ENCODE data around the gene MAP2K5. TPM values are rescaled to one million over a fixed set of nuclear protein-coding genes. Genes with fewer than 3 reads are reported as not detected.

The MAP2K5 gene
- total and polyA plus RNA-seq, 9 of the 15 experiments (the other 6 are each of a cell fraction or from before 2014, with no cell fraction given): 0.41 to 16.5 (median 7.5) TPM

GRCh38 chr15:67521783-67522568 is 20.5 kb upstream of the MAP2K5 start (continued):
- no peak for TF ChIP-seq THAP7 (CRISPR knock-in tag; IDR thresholded peaks at IDR 0.05)
- TF ChIP-seq ARID2 (IDR thresholded peaks at IDR 0.05): 0 out of 2 replicates have a peak, but pooled peaks have one; percentile 1
- no peak for TF ChIP-seq CHD1 (IDR thresholded peaks at IDR 0.05; ENCODE audit: low read length)
- no peak for TF ChIP-seq ZNF146 (CRISPR knock-in tag; IDR thresholded peaks at IDR 0.05; ENCODE audit: unreplicated experiment)
- no peak for TF ChIP-seq SRSF3 (IDR thresholded peaks at IDR 0.05; ENCODE audit: insufficient read depth, low read length)
- no peak for TF ChIP-seq CREB3L1 (IDR thresholded peaks at IDR 0.05; ENCODE audit: borderline replicate concordance, low read depth)
- no peak for TF ChIP-seq BRF2 (IDR thresholded peaks at IDR 0.05; ENCODE audit: borderline replicate concordance, insufficient read depth, insufficient read length)
- TF ChIP-seq XRCC5 (IDR thresholded peaks at IDR 0.05; ENCODE audit: low read depth, low read length): no peak
- peak; percentile 73 for TF ChIP-seq CEBPG (CRISPR knock-in tag; IDR thresholded peaks at IDR 0.05)
- TF ChIP-seq CEBPG (tag; conservative IDR thresholded peaks at IDR 0.05 in 1 of 2, IDR thresholded peaks at IDR 0.05 in 1 of 2): peak; percentile 67 to 92
- no peak for TF ChIP-seq E2F8 (IDR thresholded peaks at IDR 0.05; ENCODE audit: low read depth, partially characterized antibody)
- TF ChIP-seq NFE2 (IDR thresholded peaks at IDR 0.05; ENCODE audit: low read depth): no peak
- TF ChIP-seq TFAP4 (CRISPR knock-in tag; IDR thresholded peaks at IDR 0.05; ENCODE audit: borderline replicate concordance): no peak
- no peak for TF ChIP-seq ZZZ3 (IDR thresholded peaks at IDR 0.05)
- TF ChIP-seq ILF3 (IDR thresholded peaks at IDR 0.05; ENCODE audit: borderline replicate concordance): no peak
- no peak for TF ChIP-seq ZSCAN32 (CRISPR knock-in tag; IDR thresholded peaks at IDR 0.05)
- no peak for TF ChIP-seq RBM25 (IDR thresholded peaks at IDR 0.05; ENCODE audit: low read depth, low read length, severe bottlenecking)
